ENCODE results near the gene ADGB. TPM values are rescaled to one million over a fixed set of nuclear protein-coding genes. Genes with fewer than 3 reads are reported as not detected.

The ADGB gene
- total RNA-seq, 1 donor from 2014 or later, result not detected

GRCh38 chr6:146860583-146860982 lies 261.8 kb downstream of the ADGB start:
- DNase-seq (no peak), ATAC-seq (ENCODE audit: low read depth) (no peak)
- Mint-ChIP-seq H3K9me3 (no peaks in the 10 kb centered on the region), H3K4me3 (no peak overlapping the region), H3K4me1 (peaks cover 8% of the 10 kb centered on the region), H3K36me3 (ENCODE audit: low read depth) (no peaks in the 10 kb centered on the region), H3K27ac (no peak overlapping the region), H3K27me3 (no peaks in the 10 kb centered on the region)
- intact Hi-C loops (cut with micrococcal nuclease), result no loop called here
- no peak for TF ChIP-seq CTCF (IDR thresholded peaks at IDR 0.05)
- POLR2A ChIA-PET, result no interaction called here
- CTCF ChIA-PET, result no interaction called here

GRCh38 chr6:146861029-146861563 lies 262.3 kb downstream of the ADGB start:
- H3K27me3 Mint-ChIP-seq, result no peaks in the 10 kb centered on the region
- CTCF ChIA-PET, result no interaction called here

GRCh38 chr6:146861716-146862115 lies 262.9 kb downstream of the ADGB start:
- intact Hi-C loops (cut with micrococcal nuclease), result no loop called here
- Mint-ChIP-seq H3K9me3 (no peaks in the 10 kb centered on the region), H3K27ac (no peak overlapping the region), H3K27me3 (no peaks in the 10 kb centered on the region), H3K4me3 (no peak overlapping the region), H3K36me3 (ENCODE audit: low read depth) (no peaks in the 10 kb centered on the region), H3K4me1 (peaks cover 8% of the 10 kb centered on the region)
- TF ChIP-seq CTCF (IDR thresholded peaks at IDR 0.05), result no peak
- CTCF ChIA-PET, result no interaction called here
- POLR2A ChIA-PET, result no interaction called here
- ATAC-seq (ENCODE audit: low read depth) (no peak), DNase-seq (no peak)

More at GRCh38 chr6:146861029-146861563, 262.3 kb downstream of the ADGB start:
- Mint-ChIP-seq H3K36me3 (ENCODE audit: low read depth) (no peaks in the 10 kb centered on the region), H3K27ac (no peak overlapping the region), H3K9me3 (no peaks in the 10 kb centered on the region), H3K4me1 (peaks cover 8% of the 10 kb centered on the region), H3K4me3 (no peak overlapping the region)
- intact Hi-C loops (cut with micrococcal nuclease), result no loop called here
- no peak for TF ChIP-seq CTCF (IDR thresholded peaks at IDR 0.05)
- POLR2A ChIA-PET, result no interaction called here
- no peak for ATAC-seq (ENCODE audit: low read depth)
- DNase-seq, result no peak

- H3K27ac Mint-ChIP-seq, result no peak overlapping the region
- intact Hi-C loops (cut with micrococcal nuclease), result no loop called here
- TF ChIP-seq CTCF (IDR thresholded peaks at IDR 0.05), result no peak
- ATAC-seq (ENCODE audit: low read depth), result no peak
- H3K9me3 Mint-ChIP-seq, result no peaks in the 10 kb centered on the region
- no peak for DNase-seq
- no peaks in the 10 kb centered on the region for H3K36me3 Mint-ChIP-seq (ENCODE audit: low read depth)
- no peak overlapping the region for H3K4me3 Mint-ChIP-seq
- H3K27me3 Mint-ChIP-seq, result no peaks in the 10 kb centered on the region
- POLR2A ChIA-PET, result no interaction called here
- H3K4me1 Mint-ChIP-seq, result peaks cover 5% of the 10 kb centered on the region
- CTCF ChIA-PET, result no interaction called here
Observed at GRCh38 chr6:146862508-146862919, 263.7 kb downstream of the ADGB start.

- no peaks in the 10 kb centered on the region for H3K36me3 Mint-ChIP-seq (ENCODE audit: low read depth)
- TF ChIP-seq CTCF (IDR thresholded peaks at IDR 0.05), result no peak
- no peak overlapping the region for H3K27ac Mint-ChIP-seq
- H3K27me3 Mint-ChIP-seq, result no peaks in the 10 kb centered on the region
- POLR2A ChIA-PET, result no interaction called here
- ATAC-seq (ENCODE audit: low read depth) (no peak), DNase-seq (no peak)
- CTCF ChIA-PET, result interaction anchor here (0.6 kb wide), 1 partner anchor 1171 kb away, joined by 3 read pairs; no protein-coding TSS in a partner anchor
- no peaks in the 10 kb centered on the region for H3K4me1 Mint-ChIP-seq
- H3K4me3 Mint-ChIP-seq, result no peak overlapping the region
- intact Hi-C loops (cut with micrococcal nuclease), result no loop called here
- no peaks in the 10 kb centered on the region for H3K9me3 Mint-ChIP-seq
Observed at GRCh38 chr6:146864300-146864699, 265.5 kb downstream of the ADGB start.

Measured in activated B cell treated with CpG ODN at 0.5 μM for 24 hours (primary cell).